Adrenal gland (tissue), 12 donors: Measurements from ENCODE around the gene PML. TPM values are rescaled to one million over a fixed set of nuclear protein-coding genes. Genes with fewer than 3 reads are reported as not detected.

Experiments used
- DNase-seq, 7 donors: peaks; one replicate each; pipeline ENCODE4 v3.0.0-alpha.2; 2019 to 2020
- H3K27ac ChIP-seq, 5 donors: fragments of 200-600 bp; sonication (generic) in 4 of 5; 1 replicate in 3 of 5; 2 replicates in 2 of 5; pipeline versions ENCODE4 v1.5.1 to v1.8.0; 2016 to 2020; ENCODE audit warnings: mild to moderate bottlenecking in 1 of 5
- H3K27me3 ChIP-seq: fragments of 200-600 bp; 2 replicates; pipeline ENCODE4 v1.8.0; 2021
- H3K36me3 ChIP-seq, 2 donors: fragments of 200-600 bp; replicated peaks in 1 of 2; 1 replicate in 1 of 2; 2 replicates in 1 of 2; pipeline versions ENCODE4 v1.5.1 to v1.8.0; 2018 to 2022
- H3K4me1 ChIP-seq, 2 donors: fragments of 200-600 bp; replicated peaks in 1 of 2; 1 replicate in 1 of 2; 2 replicates in 1 of 2; pipeline versions ENCODE4 v1.5.1 to v1.8.0; 2018 to 2021
- H3K4me3 ChIP-seq, 4 donors: fragments of 200-600 bp; sonication (generic) in 3 of 4; one replicate each; pipeline ENCODE4 v1.5.1; 2016 to 2018
- H3K9me3 ChIP-seq, 3 donors: fragments of 200-600 bp; sonication (generic) in 1 of 3; replicated peaks in 1 of 3; 1 replicate in 2 of 3; 2 replicates in 1 of 3; pipeline versions ENCODE4 v1.5.1 to v1.8.0; 2016 to 2021
- CTCF ChIP-seq, 6 experiments: fragments of 450-650 bp in 4 of 6; fragments of 200-600 bp in 2 of 6; sonication (generic) in 1 of 6; IDR thresholded peaks; 1 replicate in 5 of 6; 2 replicates in 1 of 6; pipeline versions ENCODE4 v1.5.1 to v1.8.0; 2016 to 2021; ENCODE audit warnings: antibody characterized with exemption in 6 of 6, mild to moderate bottlenecking in 2 of 6, moderate library complexity in 1 of 6
- POLR2A ChIP-seq, 2 donors: fragments of 450-650 bp; IDR thresholded peaks; one replicate each; pipeline ENCODE4 v1.6.1; 2017; ENCODE audit warnings: antibody characterized with exemption in 2 of 2, mild to moderate bottlenecking in 2 of 2, moderate library complexity in 1 of 2
- WGBS, 4 donors: extraction: QIAGEN DNeasy Blood & Tissue Kit in 2 of 4; methylation state at CpG; one replicate each; pipeline versions ENCODE4 v1.1.5 to v1.1.7; 2013 to 2017; 5-methylcytosine and 5-hydroxymethylcytosine counted together
- intact Hi-C, 2 donors: fragments of 100-400 bp; cut with DNase I; formaldehyde crosslinking; loops; one replicate each; pipeline versions ENCODE4 v1.14.1 to v1.15.0; 2022 to 2023
- polyA plus RNA-seq, 3 donors: library from polyadenylated mRNA; stranded (reverse); fragments of 200-250 nt in 2 of 3; fragments of 350-450 nt in 1 of 3; fragmentation: Illumina TruSeq in 1 of 3; extraction: RNeasy Lipid Tissue Mini Kit (QIAGEN cat#74804) in 1 of 3; gene quantifications; one replicate each; pipeline ENCODE4 v1.2.3, GENCODE V29; 2013 to 2014
- total RNA-seq, 9 donors: library from RNA; depleted of rRNA in 4 of 9; stranded (reverse); fragments of >200 nt in 4 of 9; fragments of 120-200 nt in 1 of 9; fragmentation: NEBNext Ultra II Directional in 1 of 9; extraction: Animal tissue kit (Norgen Biotek cat#: 25700) in 1 of 9; gene quantifications; one replicate each; pipeline versions ENCODE4 v1.1.0 to v1.2.4, GENCODE V29; 2013 to 2023
- donor health status: healthy with polysubstance abuse.
- donor health status: Bipolar disorder and iron deficiency.
- donor health status: DM: yes; HTN: yes; CAD: no.
- donor health status: DM: no; HTN: no; CAD: no.
- donor health status: DM: no; HTN: no; CAD: no.
- donor health status: DM: yes; HTN: yes; CAD: no.

PML gene
- total and polyA plus RNA-seq, 12 donors = 7.0 to 103 (median 58.7) TPM

GRCh38 chr15:74045184-74045583, 50.7 kb downstream of the PML start:
- peak in 1 of 7 donors; percentile 16 for DNase-seq
- Histone ChIP-seq H3K9me3 (no peaks in the 10 kb centered on the region), H3K4me1 (peaks cover 4 to 5% of the 10 kb centered on the region in 2 donors), H3K27me3 (no peaks in the 10 kb centered on the region), H3K27ac (peak overlapping the region in 1 of 5 donors; percentile 82), H3K36me3 (no peaks in the 10 kb centered on the region), H3K4me3 (no peak overlapping the region)
- intact Hi-C loops = no loop called here
- no peak for TF ChIP-seq CTCF (IDR thresholded peaks at IDR 0.05)
- no peak for TF ChIP-seq POLR2A (IDR thresholded peaks at IDR 0.05)

GRCh38 chr15:74045636-74046274, 51.2 kb downstream of the PML start:
- H3K27me3 ChIP-seq = no peaks in the 10 kb centered on the region
- peaks cover 4 to 9% of the 10 kb centered on the region in 2 donors for H3K4me1 ChIP-seq
- no peaks in the 10 kb centered on the region for H3K9me3 ChIP-seq
- H3K27ac ChIP-seq = peak overlapping the region in 1 of 5 donors; percentile 82
- H3K36me3 ChIP-seq = no peaks in the 10 kb centered on the region
- no peak overlapping the region for H3K4me3 ChIP-seq
- peak in 1 of 7 donors; percentile 20 for DNase-seq
- WGBS, 4 donors = 74 to 92% (median 76%) methylated on average over 2 to 7 of the region's 7 CpGs
- TF ChIP-seq POLR2A (IDR thresholded peaks at IDR 0.05) (no peak), CTCF (IDR thresholded peaks at IDR 0.05) (no peak)
- intact Hi-C loops = no loop called here

GRCh38 chr15:74046275-74046674, 51.8 kb downstream of the PML start:
- Histone ChIP-seq H3K9me3 (no peaks in the 10 kb centered on the region), H3K4me1 (peaks cover 4 to 11% of the 10 kb centered on the region in 2 donors), H3K36me3 (no peaks in the 10 kb centered on the region), H3K27me3 (no peaks in the 10 kb centered on the region), H3K4me3 (no peak overlapping the region), H3K27ac (no peak overlapping the region)
- intact Hi-C loops = no loop called here
- TF ChIP-seq POLR2A (IDR thresholded peaks at IDR 0.05) (no peak), CTCF (IDR thresholded peaks at IDR 0.05) (no peak)
- 62 to 75% (median 72%) methylated on average over 5 to 7 of the region's 7 CpGs for WGBS, 4 donors
- DNase-seq = peak in 1 of 7 donors; percentile 18

- H3K27me3 ChIP-seq = no peaks in the 10 kb centered on the region
- intact Hi-C loops = loop anchor here (5.0 to 10.0 kb wide), 3 partner anchors 72 to 262 kb away; partner anchors contain the start of gene ISLR2 (in 1 of the 2)
- DNase-seq = peak in 2 of 7 donors; percentile 18 to 42
- WGBS, 4 donors = 77 to 89% (median 82%) methylated on average over 4 to 5 of the region's 5 CpGs
- peak overlapping the region in 3 of 5 donors; percentile 54 to 83 (median 75) for H3K27ac ChIP-seq
- peaks cover 4 to 23% of the 10 kb centered on the region in 2 donors for H3K4me1 ChIP-seq
- TF ChIP-seq CTCF (IDR thresholded peaks at IDR 0.05) = no peak
- no peak for TF ChIP-seq POLR2A (IDR thresholded peaks at IDR 0.05)
- H3K36me3 ChIP-seq = no peaks in the 10 kb centered on the region
- H3K9me3 ChIP-seq = no peaks in the 10 kb centered on the region
- H3K4me3 ChIP-seq = no peak overlapping the region
Measured at GRCh38 chr15:74050127-74050526, 55.6 kb downstream of the PML start.
